HepG2 (cell line): ENCODE measurements around the gene GPN1. TPM values are rescaled to one million over a fixed set of nuclear protein-coding genes. Genes with fewer than 3 reads are reported as not detected.

Source experiments
- AHR ChIP-seq: IDR thresholded peaks from 2 replicates; pipeline ENCODE4 v1.6.1; 2018; ENCODE audit warnings: missing genetic modification reagents, missing compliant biosample characterization
- GATA4 ChIP-seq: sonication (generic); IDR thresholded peaks from 2 replicates; pipeline ENCODE4 v1.6.1; 2016; ENCODE audit warnings: antibody characterized with exemption, low read depth, borderline replicate concordance
- MIER2 ChIP-seq: IDR thresholded peaks from 2 replicates; pipeline ENCODE4 v1.6.1; 2016; ENCODE audit warnings: missing biosample characterization, missing genetic modification reagents
- THAP11 ChIP-seq: IDR thresholded peaks from 2 replicates; pipeline ENCODE4 v1.6.1; 2016; ENCODE audit warnings: missing biosample characterization, missing genetic modification reagents
- ZBTB40 ChIP-seq, 2 experiments: fragments of 450-650 bp in 1 of 2; sonication (generic) in 1 of 2; formaldehyde crosslinking in 1 of 2; IDR thresholded peaks; 2 replicates each; pipeline versions ENCODE4 v1.6.1 to v1.8.0; 2016 to 2022; ENCODE audit warnings: antibody characterized with exemption in 1 of 2, mild to moderate bottlenecking in 1 of 2, missing genetic modification reagents in 1 of 2
- ZNF20 ChIP-seq: sonication (generic); formaldehyde crosslinking; IDR thresholded peaks from 2 replicates; pipeline ENCODE4 v1.4.0; 2020; ENCODE audit warnings: mild to moderate bottlenecking, moderate library complexity, missing genetic modification reagents
- ZNF337 ChIP-seq: sonication (generic); formaldehyde crosslinking; IDR thresholded peaks from 2 replicates; pipeline ENCODE4 v1.5.1; 2020; ENCODE audit warnings: missing genetic modification reagents, low read depth, mild to moderate bottlenecking, borderline replicate concordance
- ZNF776 ChIP-seq: sonication (generic); formaldehyde crosslinking; IDR thresholded peaks from 2 replicates; pipeline ENCODE4 v1.4.0; 2020; ENCODE audit warnings: mild to moderate bottlenecking, missing genetic modification reagents
- polyA plus RNA-seq, 8 experiments: library from polyadenylated mRNA; depleted of rRNA in 3 of 8; stranded (reverse) in 7 of 8; unstranded in 1 of 8; fragments of >200 nt; fragmentation: Illumina TruSeq in 4 of 8; extraction: Trizol in 4 of 8; gene quantifications; 2 replicates each; pipeline versions ENCODE4 v1.2.1 to v1.2.3, GENCODE V29; 2011 to 2016; ENCODE audit warnings: low read depth in 4 of 8, missing spikeins in 1 of 8, mixed read lengths in 1 of 8; ENCODE audit not compliant: insufficient read depth in 1 of 8
- total RNA-seq, 5 experiments: library from RNA; depleted of rRNA; stranded (reverse); fragments of >200 nt; fragmentation: Illumina TruSeq; extraction: Trizol; gene quantifications; 2 replicates each; pipeline ENCODE4 v1.2.3, GENCODE V29; 2016; ENCODE audit warnings: low read depth in 1 of 5
- TF ChIP-seq, protein P1 (sequence below): sonication (generic); formaldehyde crosslinking; IDR thresholded peaks from 2 replicates; pipeline ENCODE4 v1.4.0; 2020; ENCODE audit warnings: mild to moderate bottlenecking, missing genetic modification reagents

GPN1 gene
- total and polyA plus RNA-seq, 2 of the 13 experiments (the other 11 are each of a cell fraction or from before 2014, with no cell fraction given), result 54.5 to 62.7 TPM

GRCh38 chr2:27664622-27665363 lies 35.9 kb downstream of the GPN1 start (continued):
- no peak for TF ChIP-seq ZBTB40 (IDR thresholded peaks at IDR 0.05)
- TF ChIP-seq ZBTB40 (CRISPR knock-in tag; IDR thresholded peaks at IDR 0.05), result no peak
- TF ChIP-seq, protein P1, sequence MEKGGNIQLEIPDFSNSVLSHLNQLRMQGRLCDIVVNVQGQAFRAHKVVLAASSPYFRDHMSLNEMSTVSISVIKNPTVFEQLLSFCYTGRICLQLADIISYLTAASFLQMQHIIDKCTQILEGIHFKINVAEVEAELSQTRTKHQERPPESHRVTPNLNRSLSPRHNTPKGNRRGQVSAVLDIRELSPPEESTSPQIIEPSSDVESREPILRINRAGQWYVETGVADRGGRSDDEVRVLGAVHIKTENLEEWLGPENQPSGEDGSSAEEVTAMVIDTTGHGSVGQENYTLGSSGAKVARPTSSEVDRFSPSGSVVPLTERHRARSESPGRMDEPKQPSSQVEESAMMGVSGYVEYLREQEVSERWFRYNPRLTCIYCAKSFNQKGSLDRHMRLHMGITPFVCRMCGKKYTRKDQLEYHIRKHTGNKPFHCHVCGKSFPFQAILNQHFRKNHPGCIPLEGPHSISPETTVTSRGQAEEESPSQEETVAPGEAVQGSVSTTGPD (CRISPR knock-in tag), result no peak
- TF ChIP-seq GATA4, result no peak
- TF ChIP-seq AHR, result no peak
- TF ChIP-seq THAP11 (CRISPR knock-in tag), result no peak
- TF ChIP-seq ZNF20, result no peak
- no peak for TF ChIP-seq ZNF337 (CRISPR knock-in tag)
- no peak for TF ChIP-seq ZNF776
- no peak for TF ChIP-seq MIER2 (CRISPR knock-in tag)
